ENCODE measurements around the gene INTS11. TPM values are rescaled to one million over a fixed set of nuclear protein-coding genes. Genes with fewer than 3 reads are reported as not detected.

Gene INTS11
- polyA plus RNA-seq, 1 experiment, result 52.8 TPM

DNA sequence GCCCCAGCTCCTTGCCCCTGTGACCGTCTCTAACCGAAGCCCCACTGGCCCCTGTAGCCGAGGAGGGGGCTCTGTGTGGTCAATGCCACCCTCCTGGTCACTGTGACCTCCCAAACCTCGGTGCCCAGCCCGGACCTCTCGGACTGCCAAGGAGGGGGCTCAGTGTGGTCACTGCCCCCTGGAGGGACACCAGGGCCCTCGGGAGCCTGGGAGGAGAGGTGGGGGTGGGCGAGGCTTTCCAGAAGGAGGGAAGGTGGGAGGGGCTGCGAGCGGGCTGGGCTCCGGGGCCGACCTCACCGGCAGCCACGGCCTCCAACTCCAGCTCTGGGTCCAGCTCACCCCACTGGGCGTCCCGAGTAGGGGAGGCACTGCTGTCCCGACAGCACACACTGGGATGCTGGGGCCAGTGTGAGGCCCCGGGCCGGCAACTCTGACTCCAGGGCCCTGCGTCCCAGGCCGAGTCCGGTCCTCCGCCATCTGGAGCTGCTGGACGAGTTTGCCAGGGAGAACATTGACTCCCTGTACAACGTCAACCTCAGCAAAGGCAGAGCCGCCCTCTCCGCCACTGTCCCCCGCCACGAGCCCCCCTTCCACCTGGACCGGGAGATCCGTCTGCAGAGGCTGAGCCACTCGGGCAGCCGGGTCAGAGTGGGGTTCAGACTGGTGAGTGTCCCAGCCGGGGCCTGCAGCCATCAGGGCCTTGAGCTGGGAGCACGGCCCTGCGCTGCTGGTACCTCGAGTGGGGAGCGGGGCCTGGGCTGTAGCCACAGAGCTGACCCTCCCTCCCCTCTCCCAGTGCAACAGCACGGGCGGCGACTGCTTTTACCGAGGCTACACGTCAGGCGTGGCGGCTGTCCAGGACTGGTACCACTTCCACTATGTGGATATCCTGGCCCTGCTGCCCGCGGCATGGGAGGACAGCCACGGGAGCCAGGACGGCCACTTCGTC, 37.9 kb downstream of the INTS11 start:
- CTCF ChIA-PET, result no interaction called here

DNA sequence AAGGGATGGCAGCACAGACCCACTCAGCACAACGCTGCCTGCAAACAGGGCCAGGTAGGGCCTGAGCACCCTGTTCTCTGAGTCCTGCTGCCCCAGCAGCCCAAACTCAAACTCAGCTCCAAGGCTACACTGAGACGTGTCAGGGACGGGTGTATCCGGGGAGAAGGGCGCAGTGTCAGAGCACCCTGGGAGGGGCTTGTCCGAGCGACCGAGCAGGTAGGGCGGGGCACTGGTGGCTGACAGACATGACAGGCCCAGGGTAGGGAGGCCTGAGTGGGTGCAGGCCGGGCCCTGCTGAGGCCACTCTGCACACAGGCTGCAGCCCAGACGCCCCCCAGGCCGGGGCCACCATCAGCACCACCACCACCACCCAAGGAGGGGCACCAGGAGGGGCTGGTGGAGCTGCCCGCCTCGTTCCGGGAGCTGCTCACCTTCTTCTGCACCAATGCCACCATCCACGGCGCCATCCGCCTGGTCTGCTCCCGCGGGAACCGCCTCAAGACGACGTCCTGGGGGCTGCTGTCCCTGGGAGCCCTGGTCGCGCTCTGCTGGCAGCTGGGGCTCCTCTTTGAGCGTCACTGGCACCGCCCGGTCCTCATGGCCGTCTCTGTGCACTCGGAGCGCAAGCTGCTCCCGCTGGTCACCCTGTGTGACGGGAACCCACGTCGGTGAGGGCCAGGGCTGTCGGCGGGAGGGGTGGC, 38.7 kb downstream of the INTS11 start:
- Histone ChIP-seq H3K4me3 (ENCODE audit: low read depth, low read length) (no peak overlapping the region), H3K27ac (ENCODE audit: low read depth, low read length) (no peak overlapping the region), H3K9me3 (ENCODE audit: control insufficient read depth, insufficient read depth, low read length) (peaks cover 14% of the 10 kb centered on the region; the same call in 1 of the 2 replicates), H3K27me3 (ENCODE audit: control insufficient read depth, insufficient read depth, low read length) (no peaks in the 10 kb centered on the region)
- POLR2A ChIA-PET, result interaction anchor here (0.7 to 0.8 kb wide), 2 partner anchors 21 to 49 kb away, joined by 3 read pairs; no protein-coding TSS in a partner anchor
- no peak for DNase-seq (ENCODE audit: low read depth, low spot score)
- CTCF ChIA-PET, result no interaction called here
- no peak for TF ChIP-seq CTCF (IDR thresholded peaks at IDR 0.05; ENCODE audit: low read depth, low read length)

More for the DNA sequence above, 37.9 kb downstream of the INTS11 start:
- Histone ChIP-seq H3K9me3 (ENCODE audit: control insufficient read depth, insufficient read depth, low read length) (peaks cover 14% of the 10 kb centered on the region; the same call in 1 of the 2 replicates), H3K27ac (ENCODE audit: low read depth, low read length) (no peak overlapping the region), H3K4me3 (ENCODE audit: low read depth, low read length) (no peak overlapping the region), H3K27me3 (ENCODE audit: control insufficient read depth, insufficient read depth, low read length) (no peaks in the 10 kb centered on the region)
- POLR2A ChIA-PET, result interaction anchor here (0.7 kb wide), 1 partner anchor 48 kb away, joined by 3 read pairs; no protein-coding TSS in a partner anchor
- DNase-seq (ENCODE audit: low read depth, low spot score), result no peak
- TF ChIP-seq CTCF (IDR thresholded peaks at IDR 0.05; ENCODE audit: low read depth, low read length), result no peak

DNA sequence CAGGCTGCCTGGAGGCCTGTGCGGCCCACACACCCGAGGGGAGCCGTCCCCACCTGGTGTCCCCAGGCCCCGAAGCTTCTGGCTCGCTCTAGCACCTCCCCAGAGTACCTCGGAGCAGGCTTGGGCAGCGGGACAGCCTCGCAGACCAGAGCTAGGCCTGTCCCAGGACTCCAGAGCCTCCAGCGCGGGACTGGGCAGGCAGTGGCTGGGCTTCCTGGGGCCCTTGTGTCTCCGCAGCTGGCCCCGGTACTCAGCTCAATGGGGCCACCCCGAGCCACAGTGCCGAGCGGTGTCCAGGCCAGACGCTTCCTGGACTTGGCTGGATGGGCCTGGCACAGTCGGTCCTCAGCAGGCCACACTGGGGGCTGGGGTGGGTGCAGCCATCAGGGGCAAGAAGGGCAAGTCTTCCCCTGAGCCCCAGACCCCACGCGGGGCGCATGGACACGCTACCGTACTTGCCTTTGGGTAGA, 39.3 kb downstream of the INTS11 start:
- ChIA-PET POLR2A (interaction anchor here (0.6 to 1.4 kb wide), 3 partner anchors 12 to 28 kb away, joined by 3 to 6 read pairs (median 3); partner anchors contain the start of gene UBE2J2), CTCF (interaction anchor here (1.2 kb wide), 1 partner anchor 163 kb away, joined by 3 read pairs; no protein-coding TSS in a partner anchor)
- Histone ChIP-seq H3K27me3 (ENCODE audit: control insufficient read depth, insufficient read depth, low read length) (no peaks in the 10 kb centered on the region), H3K9me3 (ENCODE audit: control insufficient read depth, insufficient read depth, low read length) (peaks cover 14% of the 10 kb centered on the region; the same call in 1 of the 2 replicates), H3K27ac (ENCODE audit: low read depth, low read length) (no peak overlapping the region), H3K4me3 (ENCODE audit: low read depth, low read length) (no peak overlapping the region)
- no peak for TF ChIP-seq CTCF (IDR thresholded peaks at IDR 0.05; ENCODE audit: low read depth, low read length)
- no peak for DNase-seq (ENCODE audit: low read depth, low spot score)

DNA sequence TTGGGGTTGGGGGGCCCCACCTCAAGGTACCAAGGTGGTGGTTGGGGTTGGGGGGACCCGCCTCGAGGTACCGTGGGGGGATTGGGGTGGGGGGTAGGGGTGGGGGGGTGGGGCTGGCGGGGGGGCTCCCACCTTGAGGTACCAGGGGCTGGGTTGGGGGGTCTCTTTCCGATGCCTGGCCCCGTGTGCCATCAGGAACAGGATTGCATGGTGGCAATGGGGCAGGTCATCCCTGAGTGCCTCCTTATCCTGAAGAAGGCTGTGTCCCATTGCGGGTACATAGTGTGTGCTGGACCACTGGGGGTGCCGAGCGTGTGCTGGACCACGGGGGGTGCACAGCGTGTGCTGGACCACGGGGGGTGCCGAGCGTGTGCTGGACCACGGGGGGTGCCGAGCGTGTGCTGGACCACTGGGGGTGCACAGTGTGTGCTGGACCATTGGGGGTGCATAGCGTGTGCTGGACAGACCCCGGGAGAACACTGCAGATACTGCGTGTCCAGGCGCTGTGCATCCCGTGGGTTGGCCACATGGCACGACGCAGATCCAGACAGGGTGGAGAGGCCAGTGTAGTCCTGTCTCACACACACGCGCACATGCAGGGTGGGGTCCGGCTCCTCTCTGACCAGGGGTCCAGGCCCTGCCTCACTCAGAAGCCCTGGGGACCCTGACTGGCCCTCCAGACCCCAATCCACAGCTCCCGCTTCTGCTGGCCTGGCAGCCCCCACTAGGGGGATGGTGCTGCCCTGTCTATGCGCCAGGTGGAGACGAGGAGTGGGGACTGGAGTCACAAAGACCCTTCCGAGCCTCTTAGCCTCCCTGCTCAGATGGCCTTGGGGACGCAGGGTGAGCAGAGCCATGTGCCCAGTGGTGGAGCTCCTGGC, 40.0 kb downstream of the INTS11 start:
- DNase-seq (ENCODE audit: low read depth, low spot score), result no peak
- no peak overlapping the region for H3K27ac ChIP-seq (ENCODE audit: low read depth, low read length)
- CTCF ChIA-PET, result interaction anchor here (1.2 kb wide), 1 partner anchor 162 kb away, joined by 3 read pairs; no protein-coding TSS in a partner anchor
- POLR2A ChIA-PET, result interaction anchor here (0.6 to 1.4 kb wide), 3 partner anchors 11 to 27 kb away, joined by 3 to 6 read pairs (median 3); partner anchors contain the start of gene UBE2J2
- no peak for TF ChIP-seq CTCF (IDR thresholded peaks at IDR 0.05; ENCODE audit: low read depth, low read length)
- no peak overlapping the region for H3K4me3 ChIP-seq (ENCODE audit: low read depth, low read length)
- H3K27me3 ChIP-seq (ENCODE audit: control insufficient read depth, insufficient read depth, low read length), result no peaks in the 10 kb centered on the region
- peaks cover 14% of the 10 kb centered on the region; the same call in 1 of the 2 replicates for H3K9me3 ChIP-seq (ENCODE audit: control insufficient read depth, insufficient read depth, low read length)
